CD4-positive, alpha-beta T cell treated with Interferon alpha-2 for 1 hour (primary cell): ENCODE data around the gene BEX2.
A peak's percentile ranks its signal among the peaks of the same experiment; 100 is the strongest.
"Not testable (repeated sequence)": the region's sequence is repeated elsewhere in the genome, so short reads cannot be mapped to it uniquely, and the experiment has no call there.

Experiments used
- DNase-seq, 2 donors: peaks; one replicate each; pipeline ENCODE4 v3.0.0-alpha.2; 2020 to 2022

The BEX2 gene

DNA sequence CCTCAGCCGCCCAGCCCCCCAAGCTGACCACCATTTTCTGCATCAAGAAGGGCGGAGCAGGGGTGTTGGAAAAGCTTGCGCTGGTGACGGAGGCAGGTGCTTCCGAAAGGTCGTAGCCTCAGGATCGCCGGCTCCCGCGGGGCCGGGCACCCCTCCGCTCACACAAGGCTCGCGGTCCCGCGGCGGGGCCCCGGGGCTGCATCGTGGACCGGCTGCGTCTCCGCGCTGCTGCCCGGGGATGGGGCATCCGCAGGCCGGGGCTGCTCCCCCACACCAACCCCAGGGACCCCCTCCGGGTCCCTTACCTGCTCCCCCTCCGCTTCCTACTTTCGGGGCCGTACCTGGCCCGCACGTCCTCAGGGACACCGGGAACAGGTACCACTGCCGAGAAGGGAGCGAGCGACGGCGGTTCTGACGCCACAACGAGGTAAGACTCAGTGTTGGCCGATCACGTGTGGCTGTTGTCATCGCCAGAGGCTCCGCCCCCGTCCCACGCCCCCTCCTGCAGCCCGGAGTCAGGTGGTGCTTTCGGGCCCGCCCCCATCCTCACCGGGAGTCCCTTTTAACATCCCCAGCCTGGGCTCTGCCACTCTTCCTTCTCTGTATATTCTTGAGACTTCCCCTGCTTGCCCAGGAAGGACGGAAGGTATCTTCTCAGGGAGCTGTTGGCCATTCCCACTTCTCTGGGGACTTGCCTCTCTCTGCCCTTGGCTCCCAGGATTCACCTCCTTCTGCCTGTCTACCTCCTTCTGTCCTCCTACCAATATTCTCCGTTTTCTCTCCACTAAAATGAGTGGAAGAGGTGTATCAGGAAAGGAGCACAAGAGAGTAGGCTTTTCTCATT lies at the start of gene BEX2:
Gene BEX2, minus strand, starts transcription at position 436 of the 844 bp plus-strand sequence. CDS start 1,014 bp downstream, outside the sequence.
- DNase-seq, result peak; percentile 86 to 87

DNA sequence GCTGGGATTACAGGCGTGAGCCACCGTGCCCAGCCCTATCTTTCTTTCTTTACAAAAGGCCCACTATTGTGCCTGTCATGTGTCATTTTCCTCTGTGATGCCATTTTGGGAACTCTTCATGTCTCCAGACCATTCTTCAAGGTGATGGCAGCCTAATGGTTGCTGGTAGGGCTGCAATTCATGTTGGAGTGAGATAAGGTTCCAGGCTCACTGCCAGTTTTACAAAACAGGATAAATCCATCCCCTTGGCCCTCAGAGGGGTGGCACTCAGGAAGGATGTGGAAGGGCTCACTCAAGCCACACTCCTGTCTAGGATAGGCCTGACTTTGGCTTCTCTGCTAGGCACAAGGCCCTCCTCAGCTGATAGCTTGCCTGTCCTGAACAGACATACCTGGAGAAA lies 49.3 kb upstream of the BEX2 start:
- DNase-seq, result no peak

DNA sequence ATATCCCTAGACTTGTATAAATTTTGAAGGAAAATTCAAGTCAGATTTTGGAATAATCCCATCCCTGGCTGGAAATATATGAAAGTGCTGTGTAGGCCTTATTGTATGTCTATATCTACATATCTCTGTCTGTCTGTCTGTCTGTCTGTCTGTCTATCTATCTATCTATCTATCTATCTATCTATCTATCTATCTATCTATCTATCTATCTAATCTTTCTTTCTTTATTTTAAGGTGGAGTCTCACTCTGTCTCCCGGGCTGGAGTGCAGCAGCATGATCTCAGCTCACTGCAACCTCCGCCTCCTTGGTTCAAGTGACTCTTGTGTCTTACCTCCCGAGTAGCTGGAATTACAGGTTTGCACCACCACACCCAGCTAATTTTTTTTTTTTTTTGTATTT lies 48.8 kb upstream of the BEX2 start:
- not testable (repeated sequence) for DNase-seq

DNA sequence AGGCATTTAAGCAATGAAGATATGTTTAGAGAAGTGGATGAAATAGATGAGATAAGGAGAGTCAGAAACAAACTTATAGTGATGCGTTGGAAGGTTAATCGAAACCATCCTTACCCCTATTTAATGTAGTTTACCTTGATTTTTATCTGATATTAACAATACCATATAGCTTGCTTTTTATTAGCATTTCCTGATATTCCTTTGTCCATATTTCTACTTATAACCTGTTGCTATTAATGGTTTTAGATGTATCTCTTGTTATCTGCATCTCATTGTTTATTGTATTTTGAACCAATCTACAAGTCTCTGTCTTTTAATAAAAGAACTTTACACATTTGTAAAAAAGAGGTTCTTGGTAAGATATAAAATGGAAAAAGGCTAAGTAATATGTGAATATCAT lies 47.1 kb upstream of the BEX2 start:
- no peak for DNase-seq

DNA sequence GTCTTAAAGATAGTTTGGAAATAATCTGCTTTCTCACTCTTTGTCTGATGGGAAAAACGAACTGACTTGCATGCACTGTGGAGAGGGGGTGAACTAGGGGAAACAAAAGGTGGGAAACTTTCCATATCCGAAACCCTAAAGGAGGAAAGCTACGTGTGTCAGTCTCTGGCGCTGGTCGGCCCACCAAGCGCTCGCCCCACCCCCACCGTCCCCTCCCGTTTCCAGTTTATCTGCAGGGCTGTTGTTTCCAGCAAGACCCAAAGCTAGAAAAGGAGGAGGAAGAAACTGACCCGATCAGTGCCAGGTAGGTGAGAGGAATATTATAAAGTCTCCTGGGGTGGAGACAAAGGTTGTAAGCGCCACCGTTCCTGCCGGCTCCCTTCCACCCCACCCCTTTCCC lies 46.1 kb upstream of the BEX2 start:
- no peak for DNase-seq

DNA sequence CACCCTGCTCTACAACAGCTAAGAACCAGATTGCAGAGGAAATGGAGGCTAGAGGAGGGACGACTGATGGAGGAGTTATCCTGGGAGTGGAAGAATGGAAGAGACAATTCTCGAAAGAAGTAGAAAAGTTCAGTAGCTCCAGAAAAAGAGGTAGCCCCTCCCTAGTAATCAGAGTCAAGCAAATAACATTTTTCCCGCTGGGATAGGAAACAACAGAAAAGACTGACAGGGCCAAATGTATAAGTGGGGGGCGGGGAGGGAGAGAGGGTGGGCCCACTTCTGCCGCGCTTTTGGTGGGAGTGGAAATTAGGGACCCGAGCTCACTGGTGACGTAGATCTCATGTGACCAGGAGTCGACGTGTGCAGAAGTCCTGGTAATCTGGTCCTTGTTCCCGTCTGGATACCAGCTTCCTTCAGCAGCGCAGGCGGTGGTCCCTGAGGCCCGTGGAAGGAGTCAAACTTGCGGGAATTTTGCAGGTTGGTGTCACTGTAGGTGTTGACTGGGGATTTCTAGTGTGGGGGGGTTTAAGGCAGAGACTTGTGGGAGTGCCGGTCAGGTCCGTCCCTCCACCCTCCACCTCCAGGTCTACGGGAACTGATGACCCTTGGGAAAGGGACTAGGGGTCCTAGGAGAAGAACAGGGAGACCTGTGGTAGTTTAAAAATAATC lies 45.5 kb upstream of the BEX2 start, which contains the start of gene TCEAL9:
Gene TCEAL9, plus strand, starts transcription at position 377 of the 669 bp plus-strand sequence. CDS start 1,179 bp downstream, outside the sequence.
- DNase-seq, result no peak

DNA sequence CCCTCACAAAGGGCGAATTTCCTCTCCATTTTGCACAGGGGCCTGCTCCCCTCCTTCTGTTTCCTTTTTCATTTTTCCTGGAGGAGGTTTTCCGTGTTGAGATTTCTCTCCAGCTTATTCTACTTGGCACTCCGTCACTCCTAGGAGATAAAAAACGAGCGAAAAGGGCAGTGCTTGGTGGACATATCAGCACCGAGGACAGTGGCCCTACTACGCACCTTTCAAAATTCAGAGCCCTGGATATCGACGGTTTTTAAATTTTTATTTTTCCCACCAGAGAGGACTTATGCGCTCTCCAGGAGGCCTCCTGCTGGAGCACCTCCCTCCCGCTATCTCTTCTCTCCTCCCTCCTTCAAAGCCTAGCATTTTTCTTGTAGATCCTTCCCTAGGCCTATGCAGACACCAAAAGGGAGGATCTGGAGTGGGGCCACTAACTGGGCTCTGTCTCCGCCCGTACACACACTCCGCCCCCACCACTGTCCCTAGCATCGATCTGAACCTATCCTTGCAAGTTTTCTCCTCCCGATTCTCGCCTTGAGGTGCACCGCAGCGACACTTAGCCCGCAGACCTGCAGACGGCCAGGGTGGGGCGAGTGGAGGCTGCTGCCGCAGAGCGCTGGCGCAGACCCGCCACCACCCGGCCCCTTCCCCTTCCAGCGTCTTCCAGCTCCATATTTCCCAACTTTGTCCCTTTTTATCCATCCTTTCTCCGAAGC lies 37.0 kb upstream of the BEX2 start:
- no peak for DNase-seq

DNA sequence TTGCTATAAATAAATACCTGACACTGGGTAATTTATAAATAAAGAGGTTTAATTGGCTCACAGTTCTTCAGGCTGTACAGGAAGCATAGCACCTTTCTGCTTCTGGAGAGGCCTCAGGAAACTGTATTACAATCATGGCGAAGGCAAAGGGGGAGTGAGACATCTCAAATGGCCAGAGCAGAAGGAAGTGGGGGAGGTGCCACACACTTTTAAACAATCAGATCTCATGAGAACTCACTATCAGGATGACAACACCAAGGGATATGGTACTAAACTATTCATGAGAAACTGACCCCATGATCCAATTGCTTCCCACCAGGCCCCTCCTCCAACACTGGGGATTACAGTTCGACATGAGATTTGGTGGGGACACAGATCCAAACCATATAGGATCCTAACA lies 33.8 kb upstream of the BEX2 start:
- no peak for DNase-seq

DNA sequence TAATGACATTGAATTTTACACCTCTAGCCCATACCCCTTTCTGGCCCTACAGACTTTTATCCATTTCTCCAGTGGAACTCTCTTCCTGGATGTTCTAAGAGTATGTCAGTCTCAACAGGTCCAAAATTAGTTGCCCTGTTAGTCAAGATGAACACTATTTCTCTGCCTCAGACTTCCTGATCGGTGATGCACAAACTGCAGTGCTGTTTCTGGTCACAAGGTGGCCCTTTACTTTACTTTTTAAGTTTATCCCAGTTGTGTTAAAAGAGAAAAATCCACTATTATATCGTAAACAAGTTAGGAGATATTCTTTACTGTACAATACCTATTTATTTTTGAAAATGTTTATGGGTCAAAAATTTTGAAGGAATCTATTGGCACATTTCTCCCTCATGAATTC lies 32.3 kb upstream of the BEX2 start:
- peak; percentile 13 to 37 for DNase-seq

DNA sequence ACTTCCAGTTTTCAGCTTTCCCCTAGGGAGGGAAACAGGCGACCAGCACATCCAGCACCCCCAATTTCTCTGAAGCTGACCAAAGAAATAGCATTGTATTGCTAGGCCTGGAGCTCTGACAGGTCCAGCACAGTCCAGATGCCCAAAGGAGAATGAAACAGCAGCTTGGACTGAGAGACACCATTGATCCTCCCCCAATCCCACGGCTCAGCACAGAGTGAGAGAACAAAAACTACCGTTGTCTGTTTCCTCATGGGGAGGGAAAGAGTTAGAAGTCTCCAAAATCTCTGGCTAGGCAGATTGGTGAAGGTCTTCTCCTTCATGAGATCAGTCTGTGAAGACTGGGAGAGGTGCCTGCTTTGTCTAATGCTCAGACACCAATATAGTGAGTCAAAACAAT lies 27.9 kb upstream of the BEX2 start:
- DNase-seq, result no peak

DNA sequence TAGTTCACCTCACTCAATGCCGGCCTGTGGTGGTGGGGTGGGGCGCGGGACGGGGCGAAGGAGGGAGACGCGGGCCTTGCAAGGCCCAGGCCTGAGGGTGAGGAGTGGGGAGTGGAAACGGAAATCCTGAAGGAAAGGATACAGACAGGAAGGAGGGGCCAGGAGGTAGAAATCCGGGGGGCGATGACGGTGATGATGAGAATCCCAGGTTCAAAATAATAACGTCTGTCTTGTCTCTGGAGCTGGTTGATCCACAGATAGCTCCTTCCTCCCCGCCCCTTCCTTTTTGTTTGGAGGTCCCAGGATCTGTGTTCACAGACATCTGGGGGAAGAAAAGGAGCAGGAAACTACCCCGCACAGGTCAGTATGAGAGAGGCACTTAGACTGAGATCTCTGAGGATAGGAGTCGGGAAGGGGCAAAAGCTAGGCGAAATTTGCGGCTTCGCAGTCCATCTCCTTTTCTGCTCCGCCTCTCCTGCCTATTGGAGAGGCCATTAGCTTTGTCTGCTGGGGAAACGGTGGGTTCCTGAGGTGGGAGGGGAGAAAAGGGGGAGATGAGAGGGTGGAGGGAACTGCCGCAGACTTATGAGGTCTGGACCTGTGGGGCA lies 20.0 kb upstream of the BEX2 start:
- DNase-seq, result no peak

DNA sequence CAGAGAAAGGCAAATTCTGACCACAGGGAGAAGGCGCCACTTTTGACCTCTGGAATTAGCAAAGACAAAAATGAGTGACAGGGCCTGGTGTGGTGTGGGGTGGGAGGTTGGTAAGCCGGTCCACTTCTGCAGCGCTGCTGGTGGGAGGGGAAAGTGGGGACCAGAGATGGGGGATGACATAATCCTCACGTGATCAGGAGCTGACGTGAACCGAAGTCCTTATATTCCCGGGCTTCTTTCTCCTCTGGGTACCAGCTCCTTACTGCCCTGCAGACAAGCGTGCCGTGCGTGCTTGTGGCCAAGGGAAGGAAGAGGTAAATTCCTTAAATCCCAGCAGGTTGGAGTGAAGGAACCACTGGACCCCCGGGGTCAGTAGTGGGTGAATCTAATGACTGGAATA lies 19.2 kb upstream of the BEX2 start, which contains the start of gene TCEAL7:
Gene TCEAL7, plus strand, starts transcription at position 249 of the 400 bp plus-strand sequence. CDS start 1,165 bp downstream, outside the sequence.
- no peak for DNase-seq

DNA sequence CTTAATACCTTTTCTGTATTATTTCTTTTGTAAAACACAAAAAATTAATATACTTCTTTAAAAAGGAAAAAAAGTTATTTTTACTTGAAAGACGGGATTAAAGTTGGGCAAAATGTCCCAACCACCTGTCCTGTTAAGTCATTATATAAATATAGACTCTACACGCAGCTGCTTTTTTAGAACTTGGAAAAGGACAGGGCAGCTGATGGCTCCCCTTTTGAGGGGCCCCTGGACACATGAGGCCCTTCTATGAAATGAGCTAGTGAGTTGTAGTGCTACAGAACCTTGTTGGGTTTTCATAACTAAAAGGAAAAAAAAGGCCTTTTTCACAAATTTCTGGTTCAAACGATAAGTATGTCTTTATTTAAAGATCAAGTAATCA lies 600 bp upstream of the BEX2 start:
- DNase-seq, result no peak

DNA sequence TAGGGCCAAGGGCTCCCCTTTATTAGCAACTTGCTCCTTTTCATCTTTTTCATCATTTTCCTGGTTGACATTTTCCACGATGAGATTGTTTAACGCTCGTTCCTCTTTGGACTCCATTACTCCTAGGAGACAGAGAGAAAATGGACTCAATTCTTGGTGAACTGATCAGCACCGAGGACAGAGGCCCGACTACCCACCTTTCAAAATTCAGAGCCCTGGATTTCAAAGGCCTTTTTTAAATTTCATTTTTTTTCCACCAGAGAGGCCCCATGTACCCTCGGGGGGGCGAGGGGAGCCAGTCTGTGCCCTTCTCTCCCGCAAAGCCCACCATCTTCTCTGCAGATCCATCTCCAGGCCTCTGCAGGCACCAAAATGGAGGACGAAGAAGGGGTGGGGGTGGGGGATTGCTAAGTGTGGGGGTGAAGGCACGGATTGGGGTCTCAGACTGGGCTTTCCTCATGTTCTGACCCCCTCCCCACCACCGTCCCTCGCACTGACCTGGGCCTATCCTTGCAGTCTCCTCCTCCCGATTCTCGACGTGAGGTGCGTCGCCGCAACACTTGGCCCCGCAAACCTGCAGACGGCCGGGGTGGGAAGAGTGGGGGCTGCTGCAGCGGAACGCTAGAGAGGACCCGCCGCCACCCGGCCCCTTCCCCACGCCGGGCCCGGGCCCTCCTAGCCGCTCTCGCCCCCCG lies 783 bp downstream of the BEX2 start:
- DNase-seq, result peak in 1 of 2 donors; percentile 3

DNA sequence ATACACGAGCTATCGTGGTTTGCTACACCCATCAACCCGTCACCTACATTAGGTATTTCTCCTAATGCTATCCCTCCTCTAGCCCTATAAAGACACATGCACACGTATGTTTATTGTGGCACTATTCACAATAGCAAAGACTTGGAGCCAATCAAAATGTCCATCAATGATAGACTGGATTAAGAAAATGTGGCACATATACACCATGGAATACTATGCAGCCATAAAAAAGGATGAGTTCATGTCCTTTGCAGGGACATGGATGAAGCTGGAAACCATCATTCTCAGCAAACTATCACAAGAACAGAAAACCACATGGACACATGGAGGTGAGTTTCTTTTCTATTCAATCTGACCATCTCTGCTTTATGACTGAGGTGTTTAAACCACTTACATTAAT lies 5.1 kb downstream of the BEX2 start:
- not testable (repeated sequence) for DNase-seq

DNA sequence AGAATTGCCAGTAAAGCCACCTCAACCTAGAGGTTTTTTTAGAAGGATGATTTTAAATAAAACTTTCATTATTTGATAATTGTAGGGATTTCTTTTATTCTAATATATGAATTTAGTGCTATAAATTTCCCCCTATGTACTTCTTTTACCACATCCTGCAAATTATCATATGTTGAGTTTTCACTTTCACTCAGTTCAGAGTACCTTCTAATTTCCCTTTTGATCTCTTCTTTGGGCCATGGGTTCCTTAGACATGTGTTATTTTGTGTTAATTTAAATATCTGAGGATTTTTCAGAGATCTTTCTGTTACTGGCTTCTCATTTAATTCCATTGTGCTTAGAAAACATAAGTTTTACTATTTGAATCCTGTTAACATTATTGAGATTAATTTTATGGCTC lies 6.1 kb downstream of the BEX2 start:
- no peak for DNase-seq

DNA sequence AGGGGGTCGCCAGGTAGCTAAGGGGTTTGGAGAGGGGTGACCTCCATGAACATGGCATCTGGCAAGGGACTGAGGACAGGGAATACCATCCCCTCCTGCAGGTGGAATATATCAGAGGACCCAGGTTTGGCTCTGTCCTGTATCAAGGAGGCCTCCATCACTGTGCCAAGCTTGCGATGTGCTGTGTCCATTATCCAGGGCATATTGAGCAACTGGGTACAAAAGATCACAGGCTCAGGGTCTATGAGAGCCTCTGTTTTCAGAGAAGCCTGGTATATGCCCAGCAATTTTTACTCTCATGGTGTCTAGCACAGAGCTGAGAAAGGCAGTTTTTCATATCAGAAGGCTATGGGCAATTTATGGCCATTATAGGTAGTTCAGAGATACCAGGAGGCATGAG lies 17.7 kb downstream of the BEX2 start:
- no peak for DNase-seq

DNA sequence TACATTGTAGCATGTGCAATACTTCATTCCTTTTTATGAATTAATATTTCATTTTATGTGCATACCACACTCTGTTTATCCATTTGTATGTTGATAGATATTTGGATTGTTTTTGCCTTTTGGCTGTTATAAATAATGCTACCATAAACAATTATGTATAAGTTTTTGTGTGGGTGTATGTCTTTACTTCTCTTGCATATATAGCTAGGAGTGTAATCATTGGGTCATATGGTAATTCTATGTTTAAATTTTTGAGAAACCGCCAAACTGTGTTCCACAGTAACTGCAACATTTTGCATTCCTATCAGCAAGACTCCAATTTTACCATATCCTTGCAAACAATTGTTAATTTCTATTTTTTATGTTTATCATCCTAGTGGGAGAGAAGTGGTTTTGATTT lies 31.2 kb downstream of the BEX2 start:
- DNase-seq, result no peak

DNA sequence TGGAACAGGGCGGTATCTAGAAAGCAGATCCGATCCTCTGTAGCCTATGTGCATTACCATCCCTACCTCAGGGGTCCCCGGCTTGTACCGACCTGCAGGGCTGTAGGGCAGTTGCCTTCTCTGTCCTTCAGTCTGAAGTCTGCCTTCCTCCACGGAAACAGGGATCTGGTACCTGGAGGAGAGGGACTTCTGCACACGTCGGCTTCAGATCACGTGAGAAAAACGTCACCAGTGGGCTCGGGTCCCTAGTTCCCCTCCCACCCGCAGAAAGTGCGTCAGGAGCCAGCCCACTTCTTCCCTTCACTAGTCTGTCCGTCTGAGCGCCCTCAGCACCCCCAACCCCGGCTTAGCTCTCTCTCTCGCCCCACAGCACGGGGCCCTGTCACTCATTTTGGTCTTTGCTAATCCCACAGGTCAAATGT lies 34.2 kb downstream of the BEX2 start, which contains the start of gene TCEAL5:
Gene TCEAL5, minus strand, starts transcription at position 170 of the 422 bp plus-strand sequence. CDS start 2,187 bp downstream, outside the sequence.
- DNase-seq, result no peak

DNA sequence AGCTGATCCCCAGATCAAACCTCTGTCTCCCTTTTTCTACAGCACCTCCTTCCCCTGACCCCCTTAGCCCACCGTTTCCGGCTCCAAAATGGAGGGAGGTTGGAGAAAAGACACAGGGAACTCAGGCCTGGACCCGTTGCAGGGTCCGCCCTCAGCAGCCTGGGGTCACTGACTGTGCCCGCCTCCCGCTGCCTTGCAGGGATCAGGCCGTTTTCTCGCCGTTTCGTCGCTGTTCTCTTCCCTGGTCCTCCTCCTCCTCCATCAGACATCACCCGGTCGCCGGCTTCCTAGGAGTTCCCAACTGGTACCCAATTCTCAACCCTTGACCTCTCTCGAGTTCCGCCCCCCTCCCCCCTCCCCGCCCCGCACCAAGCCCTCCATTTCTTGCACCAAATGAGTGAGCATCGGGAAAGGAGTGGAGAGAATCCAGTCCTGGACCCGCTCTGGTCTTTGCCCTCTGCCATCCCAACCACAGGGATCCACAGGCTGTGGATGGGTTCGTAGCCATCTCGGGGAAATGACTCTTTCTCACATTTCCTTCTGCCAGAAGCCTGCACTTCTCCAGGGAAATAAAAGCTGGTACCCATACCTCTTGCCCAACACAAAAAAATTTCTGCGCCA lies 34.7 kb downstream of the BEX2 start:
- DNase-seq, result no peak

DNA sequence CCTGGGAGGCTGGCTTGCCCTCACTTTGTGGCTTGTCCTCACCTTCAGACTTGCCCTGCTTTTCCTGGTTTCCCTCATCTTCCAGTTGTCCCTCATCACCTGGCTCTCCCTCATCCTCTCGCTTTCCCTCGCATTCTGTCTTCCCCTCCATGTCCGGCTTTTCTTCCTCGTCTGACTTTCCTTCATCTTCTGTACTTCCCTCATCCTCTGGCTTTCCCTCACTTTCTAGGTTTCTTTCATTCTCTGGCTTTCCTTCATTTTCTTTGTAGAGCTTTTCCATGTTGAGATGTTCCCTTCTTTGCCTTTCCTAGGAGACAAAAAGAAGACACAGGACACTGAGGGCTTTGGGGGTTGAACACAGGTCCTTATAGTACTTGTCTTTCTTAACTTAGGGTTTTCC lies 36.5 kb downstream of the BEX2 start:
- DNase-seq, result no peak
